COLO829 (cell line): ENCODE results near the gene TTC23.

ENCODE experiments used
- DNase-seq: peaks from one replicate; pipeline ENCODE4 v3.0.0; 2012; ENCODE audit warnings: low spot score

TTC23 gene

DNA sequence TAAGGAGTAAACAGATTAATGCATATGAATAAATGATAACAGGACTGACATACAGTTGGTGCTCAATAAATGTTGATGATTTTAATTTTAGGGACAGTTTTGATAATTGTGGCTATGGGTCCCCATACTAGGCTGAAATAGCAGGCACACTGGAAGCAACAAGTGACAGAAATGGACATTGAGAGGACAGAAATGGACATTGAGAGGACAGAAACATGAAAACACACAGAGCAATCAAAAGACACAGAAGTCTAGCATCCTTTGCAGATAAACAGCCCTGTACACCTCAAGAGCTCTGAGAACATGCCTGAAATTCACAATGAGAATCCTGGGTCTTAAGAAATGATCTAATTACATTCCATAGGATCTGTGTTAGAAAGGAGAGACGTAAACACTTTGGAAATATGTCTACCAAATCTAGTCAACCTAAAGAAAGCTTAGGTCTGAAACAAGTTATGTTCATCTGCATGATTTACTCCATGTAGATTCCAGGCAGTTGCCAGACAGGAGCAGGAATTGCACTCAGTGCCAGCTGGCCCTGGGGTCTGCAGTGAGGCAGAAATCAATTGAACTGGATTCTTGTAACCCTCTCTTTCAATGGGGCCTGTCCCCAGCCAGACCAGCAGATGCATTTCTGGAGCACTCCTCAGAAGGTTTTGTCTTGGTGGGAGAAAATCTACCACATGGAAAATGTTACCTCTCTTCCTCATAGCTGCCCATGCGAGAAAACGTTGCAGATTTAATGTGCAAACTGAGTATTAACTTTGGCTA, 84.2 kb downstream of the TTC23 start:
- DNase-seq: no peak

DNA sequence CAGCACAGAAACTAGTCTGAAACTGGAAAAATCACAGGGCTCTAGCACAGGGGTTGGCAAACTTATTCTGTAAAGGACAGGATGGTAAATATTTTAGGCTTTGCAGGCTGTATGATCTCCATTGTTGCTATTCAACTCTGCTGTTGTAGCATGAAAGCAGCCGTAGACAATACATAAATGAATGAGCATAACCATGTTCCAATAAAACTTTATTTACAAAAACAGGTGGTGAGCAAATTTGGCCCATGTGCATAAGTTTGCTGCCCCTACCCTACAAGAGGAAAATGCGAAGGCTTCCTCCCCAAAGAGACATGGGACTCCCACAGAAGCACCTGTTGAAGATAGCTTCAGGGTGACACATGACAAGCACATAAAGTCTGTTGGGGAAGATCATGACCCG, 85.3 kb downstream of the TTC23 start:
- no peak for DNase-seq

DNA sequence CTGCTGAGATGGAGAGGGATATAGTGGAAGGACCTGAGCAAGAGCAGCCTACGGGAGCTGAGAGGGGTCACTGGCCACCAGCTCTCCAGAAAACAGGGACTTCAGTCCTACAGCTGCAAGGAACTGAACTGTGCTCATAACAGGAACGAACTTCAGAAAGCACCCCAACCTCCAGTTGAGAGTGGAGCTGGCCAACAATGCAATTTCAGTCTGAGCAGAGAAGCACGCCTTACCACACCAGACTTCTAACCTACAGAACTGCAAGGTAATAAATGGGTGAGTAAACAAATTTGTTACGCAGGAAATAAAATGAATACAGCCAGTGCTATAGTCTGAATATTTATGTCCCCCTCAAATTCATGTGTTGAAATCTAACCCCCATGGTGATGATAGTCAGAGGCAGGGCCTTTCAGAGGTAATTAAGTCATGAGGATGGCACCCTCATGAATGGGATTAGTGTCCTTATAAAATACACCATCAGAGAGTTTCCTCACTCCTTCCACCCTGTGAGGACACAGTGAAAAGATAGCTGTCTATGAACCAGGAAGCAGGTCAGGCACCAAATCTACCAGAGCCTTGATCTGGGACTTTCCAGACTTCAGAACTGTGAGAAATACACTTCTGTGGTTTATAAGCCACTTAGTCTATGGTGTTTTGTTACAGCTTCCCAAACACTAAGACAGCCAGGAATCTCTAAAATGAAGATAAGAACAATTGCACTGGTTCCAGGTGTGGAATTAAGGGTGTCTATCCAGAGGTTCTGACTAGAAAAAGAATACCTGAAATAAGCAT, 85.9 kb downstream of the TTC23 start:
- DNase-seq: no peak

DNA sequence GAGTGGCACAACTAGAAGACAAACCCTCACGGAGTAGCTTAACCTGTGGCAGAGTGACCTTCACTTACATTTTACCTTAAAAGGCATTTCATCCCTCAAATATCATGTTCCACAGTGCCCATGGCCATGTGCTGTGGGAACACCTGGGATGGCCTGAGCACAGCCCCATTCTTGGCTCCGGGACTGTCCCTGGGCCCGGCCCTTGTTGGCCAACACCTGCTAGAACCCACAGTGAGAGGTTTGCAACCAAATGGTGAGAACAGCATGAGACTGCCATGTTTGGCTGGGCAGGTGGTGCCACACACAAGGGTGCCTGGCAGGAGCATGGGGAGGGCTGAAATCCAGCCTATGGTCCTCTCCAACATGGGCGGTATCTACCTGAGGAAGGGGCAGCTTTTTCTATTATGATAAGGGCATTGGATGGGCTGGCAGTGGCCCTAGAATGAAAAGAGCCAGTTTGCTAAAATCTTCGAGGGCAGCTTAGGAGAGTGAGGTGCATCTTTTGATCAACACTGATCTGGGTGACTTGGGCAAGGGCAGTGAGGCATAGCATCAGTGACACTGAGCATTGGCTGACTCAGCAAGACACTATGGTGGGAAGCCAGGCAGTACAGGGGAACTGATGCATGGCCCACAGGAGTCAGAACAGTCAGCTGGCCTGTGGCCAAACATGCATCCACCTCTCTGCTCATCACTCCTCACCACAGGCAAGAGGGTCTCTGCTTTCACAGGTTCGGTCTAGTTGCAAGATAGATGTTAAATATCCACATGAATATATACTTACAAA, 90.6 kb downstream of the TTC23 start:
- DNase-seq: no peak

DNA sequence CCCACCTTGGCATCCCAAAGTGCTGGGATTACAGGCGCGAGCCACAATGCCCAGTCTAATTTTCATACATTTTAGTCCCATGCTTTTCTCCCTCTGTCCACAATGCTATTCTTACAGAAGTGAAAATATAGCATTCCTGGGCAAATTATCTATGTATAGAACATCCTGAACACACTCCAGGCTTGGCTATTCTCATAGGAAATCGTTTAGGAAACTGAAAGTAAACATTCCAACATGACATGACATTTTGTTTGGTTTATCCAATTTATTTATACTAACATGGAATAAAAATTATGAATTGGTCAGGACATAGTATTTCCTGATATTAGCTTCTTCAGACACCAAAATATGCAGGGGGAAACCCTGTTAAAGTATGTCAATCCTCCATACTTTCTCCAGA, 91.9 kb downstream of the TTC23 start:
- DNase-seq: no peak

DNA sequence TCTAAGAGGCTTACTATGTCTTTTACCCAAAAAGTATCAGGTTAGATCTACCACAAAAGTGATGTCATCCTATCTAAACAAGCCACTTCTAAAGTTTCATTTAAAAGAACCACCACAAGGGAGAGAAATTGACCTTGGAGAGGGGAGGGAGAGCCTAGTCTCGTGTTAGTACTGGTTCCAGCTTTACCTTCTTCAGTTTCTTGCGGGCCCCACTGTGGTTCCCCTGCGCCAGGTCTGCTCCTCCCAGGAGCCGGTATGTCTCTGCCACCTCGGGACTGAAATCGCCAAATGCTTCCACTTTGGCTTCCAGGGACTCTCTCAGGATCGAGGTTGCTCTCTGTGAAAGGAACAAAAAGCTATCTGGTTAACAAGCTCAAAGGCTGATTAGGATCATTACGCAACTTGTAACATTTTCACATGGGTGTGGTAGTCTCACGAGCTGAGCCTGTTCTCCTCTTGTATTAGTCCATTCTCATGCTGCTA, 93.4 kb downstream of the TTC23 start:
- DNase-seq: no peak

DNA sequence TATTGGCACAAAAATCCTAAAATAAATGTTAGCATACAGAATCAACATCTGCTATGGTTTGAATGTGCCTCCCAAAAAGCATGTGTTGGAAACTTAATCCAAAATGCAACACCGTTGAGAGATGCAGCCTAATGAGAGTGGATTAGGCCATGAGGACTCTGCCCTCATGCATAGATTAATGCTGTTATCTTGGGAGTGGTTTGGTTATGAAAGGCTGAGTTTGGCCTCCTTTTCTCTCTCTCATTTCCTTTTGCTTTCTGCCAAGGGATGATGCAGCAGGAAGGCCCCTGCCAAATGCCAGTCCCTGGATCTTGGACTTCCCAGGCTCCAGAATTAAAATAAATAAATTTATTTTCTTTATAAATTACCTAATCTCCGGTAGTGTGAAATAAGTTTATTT, 95.1 kb downstream of the TTC23 start:
- DNase-seq: no peak

DNA sequence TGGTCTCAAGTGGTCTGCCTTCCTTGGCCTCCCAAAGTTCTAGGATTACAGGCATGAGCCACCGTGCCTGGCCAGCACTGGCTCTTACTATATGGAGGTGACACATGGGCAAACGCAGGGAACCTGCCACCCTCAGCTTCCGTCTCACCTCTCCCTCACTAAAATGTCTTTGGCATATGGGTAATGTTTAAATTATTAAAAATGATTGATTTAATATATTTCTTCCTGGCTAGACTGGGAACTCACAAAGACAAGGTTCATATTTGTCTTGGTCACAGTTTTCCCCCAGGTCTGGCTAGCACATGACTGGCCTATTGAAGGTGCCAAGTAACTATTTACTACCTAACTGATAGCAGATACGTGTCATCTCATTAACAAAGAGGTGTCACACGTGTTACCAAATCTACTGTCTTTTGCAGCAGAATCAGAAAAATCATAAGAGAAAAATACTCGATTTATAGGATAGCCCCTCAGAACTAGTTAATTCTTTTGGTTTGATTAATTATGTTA, 96.3 kb downstream of the TTC23 start:
- DNase-seq: no peak

DNA sequence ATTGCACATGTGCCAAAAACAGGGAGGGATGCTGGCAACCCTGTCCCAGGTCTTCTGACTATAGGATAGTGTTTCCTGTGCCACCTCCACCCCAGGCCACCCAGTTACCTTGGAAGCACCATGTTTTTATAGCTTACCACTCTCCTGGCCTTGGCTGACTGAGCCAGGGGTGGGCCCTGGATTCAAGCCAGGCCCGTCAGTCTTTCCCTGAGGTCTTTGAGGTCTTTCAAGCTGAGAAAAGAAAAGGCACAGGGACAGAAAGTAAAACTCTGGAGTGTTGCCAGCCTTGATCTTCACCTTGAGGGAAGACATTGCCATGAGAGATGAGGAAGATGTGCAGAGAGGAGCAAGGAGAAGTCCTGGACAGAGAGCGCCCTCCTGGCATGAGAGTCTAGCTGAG, 98.2 kb downstream of the TTC23 start:
- DNase-seq: no peak

DNA sequence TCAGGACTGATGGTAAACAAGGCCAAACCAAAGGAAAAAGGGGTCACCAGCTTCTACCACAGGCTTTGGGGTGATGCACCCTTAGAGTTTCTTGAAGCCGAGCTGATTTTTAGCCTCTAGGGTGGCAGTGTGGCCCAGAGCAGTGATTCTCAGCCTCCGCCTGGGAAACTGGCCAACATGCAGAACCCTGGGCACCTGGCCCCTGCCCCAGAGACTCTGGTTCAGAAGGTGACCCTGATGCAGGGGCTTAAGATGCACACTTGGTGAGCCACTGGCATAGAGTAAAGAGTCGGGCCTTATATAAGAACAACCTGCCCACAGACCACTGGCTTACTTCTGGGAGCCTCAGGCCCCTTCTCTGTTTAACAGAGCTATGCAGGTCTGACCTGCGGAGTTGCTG, 100.0 kb downstream of the TTC23 start:
- DNase-seq: no peak

DNA sequence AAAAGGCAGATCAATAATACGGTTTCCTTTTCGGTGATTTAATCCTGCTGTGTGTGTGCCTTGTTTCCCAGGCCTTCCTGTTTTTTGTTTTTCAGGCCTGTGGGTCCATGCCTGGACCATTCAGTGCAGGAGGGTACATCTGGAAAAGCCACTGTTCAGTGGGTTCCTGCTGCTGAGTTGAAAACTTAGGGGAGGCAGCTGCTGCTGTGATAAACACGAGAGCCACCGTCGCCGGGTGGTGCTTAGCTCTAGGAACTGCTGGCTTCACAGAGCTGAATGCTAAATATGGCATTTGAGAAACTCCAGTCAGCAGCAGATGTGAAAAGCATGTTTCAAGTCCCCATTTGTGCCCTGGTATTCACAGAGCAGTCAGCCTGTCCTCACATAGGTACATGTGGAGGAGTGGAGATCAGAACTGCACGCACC, 100.5 kb downstream of the TTC23 start:
- DNase-seq: no peak

DNA sequence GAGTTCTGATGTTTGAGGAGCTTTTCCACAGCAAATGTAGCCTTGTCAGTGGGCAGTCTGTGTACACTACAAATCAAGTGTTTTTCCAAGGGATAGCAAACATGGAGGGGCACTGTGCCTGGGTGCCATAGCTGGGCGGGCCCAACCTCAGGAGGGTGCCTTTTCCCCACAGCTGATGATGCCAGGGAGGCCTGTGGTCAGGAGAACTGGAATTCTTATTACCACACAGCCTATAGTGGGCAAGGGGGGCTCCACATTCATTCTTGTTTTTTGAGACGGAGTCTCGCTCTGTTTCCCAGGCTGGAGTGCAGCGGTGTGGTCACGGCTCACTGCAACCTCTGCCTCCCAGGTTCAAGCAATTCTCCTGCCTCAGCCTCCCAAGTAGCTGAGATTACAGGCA, 102.7 kb downstream of the TTC23 start:
- no peak for DNase-seq

DNA sequence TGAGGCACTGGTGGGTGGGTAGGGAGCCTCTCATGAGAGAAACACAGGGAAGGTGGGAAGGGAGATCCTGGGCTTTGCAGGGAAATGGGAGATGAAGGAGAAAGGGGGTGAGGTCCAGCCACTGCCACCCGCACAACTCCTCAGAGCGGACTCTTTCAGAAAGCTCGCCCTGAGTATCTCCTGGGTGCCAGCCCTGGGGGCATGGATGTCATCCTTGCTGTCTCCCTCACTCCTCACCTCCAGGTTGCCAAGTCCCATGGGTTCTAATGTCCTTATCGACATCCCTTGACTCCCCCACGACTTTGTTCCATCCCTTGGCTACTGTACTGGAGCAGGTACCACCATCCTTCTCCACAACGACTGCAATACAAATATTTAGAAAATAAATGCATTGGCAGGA, 103.6 kb downstream of the TTC23 start:
- DNase-seq: no peak

DNA sequence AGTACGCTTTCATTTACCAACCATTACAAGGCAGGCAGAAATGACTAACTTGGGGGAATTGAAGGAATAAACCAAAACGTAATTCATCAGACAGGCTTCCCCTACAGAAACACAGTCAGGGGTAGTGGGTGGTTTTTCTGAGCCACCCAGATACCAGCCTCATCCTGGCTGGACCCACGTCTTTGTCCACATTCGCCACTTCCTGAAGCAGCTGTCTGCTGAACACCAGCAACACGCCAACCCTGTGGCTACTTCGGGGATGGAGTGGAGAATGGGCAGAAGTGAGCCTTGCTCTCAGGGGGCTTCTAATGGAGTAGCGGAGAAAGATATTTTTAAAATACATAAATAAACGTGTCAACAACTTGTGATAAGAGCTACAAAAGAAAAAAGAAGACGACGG, 104.4 kb downstream of the TTC23 start:
- DNase-seq: no peak

DNA sequence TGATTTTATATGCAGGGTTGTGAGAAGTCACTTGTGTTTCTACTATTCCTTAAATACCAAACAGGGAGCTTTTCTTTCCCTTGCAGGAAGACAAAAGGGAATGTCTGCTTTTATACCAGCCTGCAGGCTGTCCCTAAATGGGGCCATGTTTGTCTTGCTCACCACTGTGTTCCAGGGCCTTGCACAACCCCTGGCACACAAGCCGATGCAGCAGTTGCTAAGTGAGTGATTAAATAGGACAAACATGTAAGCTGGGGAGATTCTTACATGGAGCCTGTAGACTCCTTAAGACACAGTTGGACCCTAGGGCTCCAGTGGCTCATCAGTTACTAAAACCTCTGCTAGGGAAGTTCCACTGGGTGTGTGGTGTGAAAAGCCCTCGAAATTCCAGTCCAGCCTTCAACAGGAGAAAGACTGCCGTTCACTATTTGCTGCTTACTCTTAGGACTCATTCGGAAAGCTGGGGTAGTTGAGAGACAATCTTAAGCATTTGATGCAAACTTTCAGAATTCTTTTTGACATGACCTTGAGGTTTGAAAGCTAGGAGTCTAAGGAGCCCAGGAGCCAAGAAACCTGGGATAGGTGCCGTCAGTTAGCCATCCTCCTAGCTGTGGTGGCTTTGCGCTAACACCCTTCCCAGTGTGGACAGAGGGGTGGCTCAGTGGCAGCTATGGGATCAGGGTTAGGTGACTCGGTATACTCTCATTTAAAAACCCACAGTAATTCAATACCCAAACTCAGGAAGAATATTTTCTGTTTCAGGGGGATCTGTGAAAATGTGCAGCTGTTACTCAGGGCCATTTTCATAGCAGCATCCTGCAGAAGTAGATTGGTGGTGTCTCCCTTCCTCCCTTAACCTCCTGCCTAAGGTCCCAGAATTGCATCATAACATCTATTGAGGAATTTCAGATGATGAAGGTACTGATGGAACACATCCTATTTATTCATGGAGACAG, 105.4 kb downstream of the TTC23 start:
- no peak for DNase-seq

DNA sequence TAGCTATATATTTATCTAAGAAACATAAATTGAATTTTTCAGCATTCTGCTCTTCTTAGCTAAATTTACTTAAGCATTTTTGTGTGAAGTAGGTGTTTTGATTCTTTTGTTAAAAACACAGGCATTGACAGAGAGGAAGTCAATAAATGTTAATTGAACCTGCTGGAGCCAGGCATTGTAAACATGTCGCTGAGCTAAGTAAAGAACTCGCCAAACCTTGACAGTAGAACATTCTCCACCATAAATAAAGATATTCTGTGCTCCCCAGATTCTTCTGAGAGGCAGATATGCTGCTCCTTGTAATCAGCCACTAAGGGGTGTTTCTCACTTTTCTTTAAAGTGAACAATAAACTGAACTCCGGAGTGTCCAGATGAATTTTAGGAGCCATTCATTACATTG, 106.1 kb downstream of the TTC23 start:
- no peak for DNase-seq

DNA sequence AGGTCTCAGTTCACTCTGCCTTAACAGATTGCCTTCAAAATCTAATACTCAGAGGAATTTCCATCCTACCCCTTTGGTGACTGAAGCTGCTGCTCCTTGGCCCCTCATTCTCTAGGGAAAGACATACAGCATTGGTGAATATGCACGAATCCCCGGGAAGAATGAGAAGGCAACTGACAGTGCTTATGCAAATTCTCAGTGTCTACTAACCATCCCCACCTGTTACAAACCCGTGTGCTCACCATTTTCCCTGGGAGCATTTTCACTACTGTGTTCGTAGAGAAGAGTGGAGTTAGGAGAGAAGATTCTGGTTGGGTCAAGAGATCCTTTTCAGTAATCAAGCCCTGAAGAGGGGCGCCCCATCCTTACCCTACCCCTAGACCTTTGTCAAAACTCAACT, 106.8 kb downstream of the TTC23 start:
- no peak for DNase-seq

DNA sequence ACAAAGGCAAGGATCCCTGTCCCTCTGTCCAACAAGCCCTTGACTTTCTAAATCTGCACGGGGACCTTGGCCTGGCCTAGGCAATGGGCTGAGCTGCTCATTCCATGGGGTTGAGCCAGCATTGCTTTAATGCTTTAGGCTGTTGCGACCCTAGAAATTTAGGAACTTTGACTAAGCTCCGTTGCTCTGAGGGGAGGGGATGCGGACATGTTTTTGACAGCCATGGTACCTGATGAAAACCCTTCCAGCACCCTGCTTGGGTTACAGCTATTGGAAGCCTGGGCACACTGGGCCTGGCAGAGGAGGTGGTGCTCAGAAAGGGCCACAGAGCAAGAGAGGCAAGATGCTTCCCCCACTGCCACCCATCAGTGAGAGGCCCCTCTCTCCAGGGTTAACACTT, 107.4 kb downstream of the TTC23 start:
- no peak for DNase-seq

DNA sequence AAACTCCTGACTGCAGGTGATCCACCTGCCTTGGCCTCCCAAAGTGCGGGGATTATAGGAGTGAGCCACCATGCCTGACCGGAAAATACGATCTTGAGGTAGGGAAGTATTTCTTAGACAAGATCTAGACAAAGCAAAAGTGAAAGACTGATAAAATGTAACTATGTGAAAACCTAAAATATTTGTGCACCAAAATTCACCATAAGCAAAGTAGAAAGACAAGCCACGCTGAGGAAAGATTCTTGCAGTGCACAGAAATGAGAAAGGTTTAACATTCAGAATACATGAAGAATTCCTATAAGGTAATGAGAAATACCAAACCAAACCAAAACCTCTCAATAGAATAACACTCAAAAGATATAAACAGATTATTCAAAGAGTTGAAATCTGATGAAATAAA, 108.8 kb downstream of the TTC23 start:
- DNase-seq: no peak

DNA sequence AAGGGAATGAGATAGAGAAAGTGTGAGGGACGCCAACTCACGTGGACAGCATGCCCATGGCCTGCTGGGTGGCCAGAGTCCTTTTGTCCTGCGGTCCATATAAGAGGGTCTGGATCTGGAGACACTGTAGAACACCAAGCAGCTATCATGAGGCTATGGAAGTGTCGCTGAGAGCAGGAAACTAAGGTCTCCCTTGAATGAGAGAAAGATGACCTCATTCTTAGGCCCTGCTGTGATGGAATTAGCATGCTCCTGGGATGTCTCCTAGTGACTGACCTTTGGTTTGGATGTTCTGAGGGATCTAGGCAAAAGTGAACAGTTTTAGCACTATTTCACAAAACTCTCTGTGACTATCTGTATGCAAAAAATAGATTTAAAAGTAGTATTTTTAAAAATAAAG, 110.1 kb downstream of the TTC23 start:
- DNase-seq: no peak

DNA sequence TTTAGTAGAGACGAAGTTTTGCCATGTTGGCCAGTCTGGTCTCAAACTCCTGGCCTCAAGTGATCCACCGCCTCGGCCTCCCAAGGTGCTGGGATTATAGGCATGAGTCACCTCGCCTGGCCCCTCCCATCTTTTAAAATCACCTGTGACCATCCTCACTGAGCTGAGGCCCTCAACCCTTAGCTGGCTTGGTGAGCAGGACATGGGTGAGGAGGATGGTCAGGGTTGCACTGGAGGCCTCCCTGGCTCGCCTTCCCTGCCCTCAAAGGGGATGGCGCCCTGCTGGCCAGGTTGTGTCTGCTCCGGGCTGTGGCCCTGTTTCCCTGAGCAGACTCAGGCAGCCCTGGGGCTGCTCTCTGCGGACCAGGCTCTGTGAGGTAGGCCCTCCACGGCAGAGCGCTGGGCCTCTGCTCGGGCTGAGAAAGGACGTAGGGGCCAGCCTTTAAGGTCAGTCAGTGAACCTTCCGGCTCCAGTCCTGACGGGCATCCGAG, 110.8 kb downstream of the TTC23 start:
- DNase-seq: no peak
